SU-DHL-6 (cell line): ENCODE measurements around the gene POLR1A.

Source experiments
- H2AFZ ChIP-seq: fragments of 200-600 bp; sonication (generic); 2 replicates; pipeline ENCODE4 v1.6.1; 2014; ENCODE audit warnings: low read depth, mild to moderate bottlenecking, moderate library complexity, mixed read lengths, antibody characterized with exemption, low read length; ENCODE audit not compliant: severe bottlenecking
- H3F3A ChIP-seq: fragments of 200-600 bp; shearing (Covaris generic); 2 replicates; pipeline ENCODE4 v1.6.0; 2016; ENCODE audit warnings: antibody characterized with exemption, mild to moderate bottlenecking; ENCODE audit not compliant: insufficient read depth
- H3K27ac ChIP-seq: fragments of 200-600 bp; sonication (generic); 2 replicates; pipeline ENCODE4 v1.5.1; 2016; ENCODE audit warnings: low read depth, mild to moderate bottlenecking, low read length, moderate library complexity, mixed read lengths
- H3K27me3 ChIP-seq: fragments of 200-600 bp; sonication (generic), shearing (Covaris generic); 2 replicates; pipeline ENCODE4 v1.6.0; 2014; ENCODE audit warnings: mild to moderate bottlenecking, low read length
- H3K36me3 ChIP-seq: fragments of 200-600 bp; sonication (generic); 2 replicates; pipeline ENCODE4 v1.6.1; 2014; ENCODE audit warnings: mild to moderate bottlenecking, low read length, mixed read lengths
- H3K4me2 ChIP-seq: fragments of 300-600, 200-600 bp; shearing (Covaris generic), sonication (generic); 2 replicates; pipeline ENCODE4 v1.6.0; 2014; ENCODE audit warnings: low read length, low read depth, mild to moderate bottlenecking; ENCODE audit not compliant: poor library complexity, severe bottlenecking
- H3K4me3 ChIP-seq: fragments of 200-600 bp; sonication (generic); 2 replicates; pipeline ENCODE4 v1.5.1; 2014; ENCODE audit warnings: antibody characterized with exemption, low read length, mild to moderate bottlenecking, mixed read lengths; ENCODE audit not compliant: insufficient read depth, poor library complexity, severe bottlenecking
- H3K79me2 ChIP-seq: fragments of 200-600 bp; sonication (generic); 2 replicates; pipeline ENCODE4 v1.6.1; 2014; ENCODE audit warnings: mild to moderate bottlenecking, low read length, moderate library complexity; ENCODE audit not compliant: insufficient read depth
- H3K9ac ChIP-seq: fragments of 200-600 bp; sonication (generic); 2 replicates; pipeline ENCODE4 v1.7.0; 2014; ENCODE audit warnings: mild to moderate bottlenecking, low read length
- H3K9me2 ChIP-seq: fragments of 200-600 bp; sonication (generic); replicated peaks from 2 replicates; pipeline ENCODE4 v1.6.1; 2014; ENCODE audit warnings: low read length; ENCODE audit not compliant: insufficient read depth
- H3K9me3 ChIP-seq: fragments of 200-600 bp; sonication (generic); 2 replicates; pipeline ENCODE4 v1.6.1; 2014; ENCODE audit warnings: low read length, mixed read lengths; ENCODE audit not compliant: insufficient read depth
- H4K20me1 ChIP-seq: fragments of 200-600 bp; sonication (generic); 2 replicates; pipeline ENCODE4 v1.6.1; 2014; ENCODE audit warnings: low read depth, mild to moderate bottlenecking, antibody characterized with exemption, low read length, moderate library complexity, mixed read lengths
- EZH2phosphoT487 ChIP-seq: fragments of 200-600 bp; sonication (generic), shearing (Covaris generic); conservative IDR thresholded peaks from 2 replicates; pipeline ENCODE4 v1.6.1; 2018; ENCODE audit warnings: mild to moderate bottlenecking, antibody characterized with exemption, low read length, moderate library complexity, mixed read lengths
- TF ChIP-seq, protein P1 (sequence below): fragments of 200-600 bp; sonication (generic); IDR thresholded peaks from one replicate; pipeline ENCODE4 v1.5.1; 2017; ENCODE audit warnings: antibody characterized with exemption, mild to moderate bottlenecking, low read length, moderate library complexity; ENCODE audit not compliant: insufficient read depth, poor library complexity, severe bottlenecking

POLR1A gene

GRCh38 chr2:86136141-86136540 lies 30.5 kb upstream of the POLR1A start:
- Histone ChIP-seq H3K27ac (no peak overlapping the region), H3K36me3 (peaks cover 57% of the 10 kb centered on the region), H3F3A (peaks cover 12% of the 10 kb centered on the region), H3K9me2 (no peaks in the 10 kb centered on the region), H2AFZ (no peak overlapping the region), H3K9me3 (no peaks in the 10 kb centered on the region), H3K27me3 (no peaks in the 10 kb centered on the region), H3K4me2 (no peak overlapping the region), H3K4me3 (no peak overlapping the region), H3K79me2 (no peaks in the 10 kb centered on the region), H3K9ac (no peak overlapping the region), H4K20me1 (no peaks in the 10 kb centered on the region)
- TF ChIP-seq, protein P1, sequence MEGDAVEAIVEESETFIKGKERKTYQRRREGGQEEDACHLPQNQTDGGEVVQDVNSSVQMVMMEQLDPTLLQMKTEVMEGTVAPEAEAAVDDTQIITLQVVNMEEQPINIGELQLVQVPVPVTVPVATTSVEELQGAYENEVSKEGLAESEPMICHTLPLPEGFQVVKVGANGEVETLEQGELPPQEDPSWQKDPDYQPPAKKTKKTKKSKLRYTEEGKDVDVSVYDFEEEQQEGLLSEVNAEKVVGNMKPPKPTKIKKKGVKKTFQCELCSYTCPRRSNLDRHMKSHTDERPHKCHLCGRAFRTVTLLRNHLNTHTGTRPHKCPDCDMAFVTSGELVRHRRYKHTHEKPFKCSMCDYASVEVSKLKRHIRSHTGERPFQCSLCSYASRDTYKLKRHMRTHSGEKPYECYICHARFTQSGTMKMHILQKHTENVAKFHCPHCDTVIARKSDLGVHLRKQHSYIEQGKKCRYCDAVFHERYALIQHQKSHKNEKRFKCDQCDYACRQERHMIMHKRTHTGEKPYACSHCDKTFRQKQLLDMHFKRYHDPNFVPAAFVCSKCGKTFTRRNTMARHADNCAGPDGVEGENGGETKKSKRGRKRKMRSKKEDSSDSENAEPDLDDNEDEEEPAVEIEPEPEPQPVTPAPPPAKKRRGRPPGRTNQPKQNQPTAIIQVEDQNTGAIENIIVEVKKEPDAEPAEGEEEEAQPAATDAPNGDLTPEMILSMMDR: no peak
- TF ChIP-seq EZH2phosphoT487: no peak

GRCh38 chr2:86135653-86136052 lies 30.0 kb upstream of the POLR1A start:
- Histone ChIP-seq H3K9ac (no peak overlapping the region), H3F3A (peaks cover 9% of the 10 kb centered on the region), H2AFZ (no peak overlapping the region), H3K79me2 (no peaks in the 10 kb centered on the region), H3K36me3 (peaks cover 61% of the 10 kb centered on the region), H4K20me1 (no peaks in the 10 kb centered on the region), H3K4me3 (no peak overlapping the region), H3K27ac (no peak overlapping the region), H3K4me2 (no peak overlapping the region), H3K9me2 (no peaks in the 10 kb centered on the region), H3K9me3 (no peaks in the 10 kb centered on the region), H3K27me3 (no peaks in the 10 kb centered on the region)
- TF ChIP-seq, protein P1: no peak
- no peak for TF ChIP-seq EZH2phosphoT487

GRCh38 chr2:86134709-86135108 lies 29.0 kb upstream of the POLR1A start:
- Histone ChIP-seq H3K4me3 (no peak overlapping the region), H3K27me3 (no peaks in the 10 kb centered on the region), H3K9ac (no peak overlapping the region), H3K36me3 (peaks cover 66% of the 10 kb centered on the region), H3K79me2 (no peaks in the 10 kb centered on the region), H3K27ac (no peak overlapping the region), H2AFZ (no peak overlapping the region), H3K9me3 (no peaks in the 10 kb centered on the region), H3K4me2 (no peak overlapping the region), H3F3A (peaks cover 4% of the 10 kb centered on the region; the same call in 1 of the 2 replicates), H4K20me1 (no peaks in the 10 kb centered on the region), H3K9me2 (no peaks in the 10 kb centered on the region)
- TF ChIP-seq EZH2phosphoT487: no peak

- 0 out of 2 replicates have a peak, but pooled peaks cover 3% of the 10 kb centered on the region for H3K79me2 ChIP-seq
- peaks cover 67% of the 10 kb centered on the region for H3K36me3 ChIP-seq
- no peaks in the 10 kb centered on the region for H3K27me3 ChIP-seq
- H3F3A ChIP-seq: no peaks in the 10 kb centered on the region; the same call in 1 of the 2 replicates
- no peak overlapping the region for H3K4me3 ChIP-seq
- no peaks in the 10 kb centered on the region for H3K9me3 ChIP-seq
- H2AFZ ChIP-seq: no peak overlapping the region
- TF ChIP-seq, protein P1: no peak
- TF ChIP-seq EZH2phosphoT487: no peak
- H3K27ac ChIP-seq: no peak overlapping the region
- no peak overlapping the region for H3K4me2 ChIP-seq
- H3K9me2 ChIP-seq: no peaks in the 10 kb centered on the region
- no peaks in the 10 kb centered on the region; the same call in 1 of the 2 replicates for H4K20me1 ChIP-seq
- H3K9ac ChIP-seq: no peak overlapping the region
These were observed 19.0 kb upstream of the POLR1A start for GRCh38 chr2:86124683-86125082.
